Heart left ventricle (tissue), 16 donors: ENCODE measurements around the gene MGMT. TPM values are rescaled to one million over a fixed set of nuclear protein-coding genes. Genes with fewer than 3 reads are reported as not detected.

Experiments used
- ATAC-seq, 4 donors: fragments of 200-7000 bp; cut with Tn5 transposase; one replicate each; pipeline ENCODE4 v1.9.1; 2020 to 2022; ENCODE audit warnings: moderate library complexity in 4 of 4, mild to moderate bottlenecking in 3 of 4, moderate number of reproducible peaks in 1 of 4
- DNase-seq, 5 donors: peaks; one replicate each; pipeline ENCODE4 v3.0.0-alpha.2; 2020
- H3K27ac ChIP-seq, 12 donors: fragments of 200-600 bp; sonication (generic) in 4 of 12; one replicate each; pipeline versions ENCODE4 v1.5.0 to v1.8.0; 2016 to 2022; ENCODE audit warnings: mild to moderate bottlenecking in 2 of 12
- H3K27me3 ChIP-seq, 9 donors: fragments of 200-600 bp; sonication (generic) in 2 of 9; one replicate each; pipeline versions ENCODE4 v1.5.1 to v1.8.0; 2016 to 2022; ENCODE audit warnings: mild to moderate bottlenecking in 3 of 9
- H3K36me3 ChIP-seq, 9 donors: fragments of 200-600 bp; sonication (generic) in 2 of 9; one replicate each; pipeline versions ENCODE4 v1.5.0 to v1.8.0; 2018 to 2022; ENCODE audit warnings: mild to moderate bottlenecking in 2 of 9
- H3K4me1 ChIP-seq, 12 donors: fragments of 200-600 bp; sonication (generic) in 4 of 12; one replicate each; pipeline versions ENCODE4 v1.5.0 to v1.8.0; 2016 to 2022; ENCODE audit warnings: mild to moderate bottlenecking in 3 of 12
- H3K4me3 ChIP-seq, 12 donors: fragments of 200-600 bp; sonication (generic) in 4 of 12; one replicate each; pipeline versions ENCODE4 v1.5.0 to v1.8.0; 2017 to 2022; ENCODE audit warnings: mild to moderate bottlenecking in 9 of 12, moderate library complexity in 4 of 12
- H3K9me3 ChIP-seq, 12 donors: fragments of 200-600 bp; sonication (generic) in 4 of 12; one replicate each; pipeline versions ENCODE4 v1.5.0 to v1.8.0; 2016 to 2022; ENCODE audit warnings: mild to moderate bottlenecking in 1 of 12
- CTCF ChIP-seq, 12 donors: fragments of 200-600 bp; sonication (generic) in 4 of 12; IDR thresholded peaks; one replicate each; pipeline versions ENCODE4 v1.5.0 to v1.8.0; 2018 to 2022; ENCODE audit warnings: antibody characterized with exemption in 12 of 12, mild to moderate bottlenecking in 5 of 12
- POLR2A ChIP-seq, 2 donors: fragments of 450-650 bp; IDR thresholded peaks; one replicate each; pipeline ENCODE4 v1.6.1; 2017; ENCODE audit warnings: antibody characterized with exemption in 2 of 2, mild to moderate bottlenecking in 2 of 2, moderate library complexity in 2 of 2
- WGBS, 4 donors: extraction: QIAGEN DNeasy Blood & Tissue Kit in 2 of 4; methylation state at CpG; one replicate each; pipeline versions ENCODE4 v1.1.5 to v1.1.7; 2013 to 2018; 5-methylcytosine and 5-hydroxymethylcytosine counted together
- intact Hi-C, 10 donors: fragments of 100-400 bp; cut with DNase I; formaldehyde crosslinking; loops; one replicate each; pipeline versions ENCODE4 v1.11.1 to v1.14.2; 2022
- polyA plus RNA-seq, 2 donors: library from polyadenylated mRNA; stranded (reverse); fragments of 200-250 nt; gene quantifications; one replicate each; pipeline ENCODE4 v1.2.3, GENCODE V29; 2013
- total RNA-seq, 9 donors: library from RNA; depleted of rRNA in 2 of 9; stranded (reverse); fragments of >200 nt in 2 of 9; fragmentation: NEBNext Ultra II Directional in 3 of 9; extraction: Animal tissue kit (Norgen Biotek cat#: 25700) in 3 of 9; gene quantifications; one replicate each; pipeline versions ENCODE4 v1.1.0 to v1.2.4, GENCODE V29; 2016 to 2023
- donor health status: ischemic (EF 13 %, LVEDD 7.1; RV severe dilation, severe dysfunction).
- donor health status: healthy with polysubstance abuse.
- donor health status: DM: no; HTN: yes; CAD: no.
- donor health status: DM: no; HTN: no; CAD: no.
- donor health status: ischemic (EF 25% LVEDD 6.9; RV normal size, moderate dysfunction).
- donor health status: ischemic (EF 25% LVEDD 5.7; RV mildly dilated, moderate dysfunction).
- donor health status: healthy.
- donor health status: DM: yes; HTN: yes; CAD: no.
- donor health status: ischemic (EF 35%, LVEDD 5.7; RV mildly dilated, moderate dysfunction).
- donor health status: nonischemic (EF 11% LVEDD 7.7; RV severe dilation, severe dysfunction).
- donor health status: DM: yes; HTN: yes; CAD: no.
- donor health status: PGD.
- donor health status: ischemic (EF 29% LVEDD 5.4; RV normal size, mild dysfunction).
- donor health status: nonischemic (EF 23%, LVEDD 6.1; RV moderate dilation, normal function).

MGMT gene
- total and polyA plus RNA-seq, 11 donors = 6.2 to 25.3 (median 11.6) TPM

- intact Hi-C loops = no loop called here
Measured at GRCh38 chr10:129593953-129594352, 126.9 kb downstream of the MGMT start.

GRCh38 chr10:129594811-129595210, 127.8 kb downstream of the MGMT start:
- WGBS, 4 donors = 97 to 98% (median 98%) methylated on average over 15 of the region's 15 CpGs
- intact Hi-C loops = no loop called here
- Histone ChIP-seq H3K27ac (no peak overlapping the region), H3K9me3 (peaks cover 0 to 3% (median 0%) of the 10 kb centered on the region in 12 donors), H3K4me1 (no peaks in the 10 kb centered on the region), H3K4me3 (no peak overlapping the region), H3K36me3 (peaks cover 0 to 8% (median 0%) of the 10 kb centered on the region in 9 donors), H3K27me3 (no peaks in the 10 kb centered on the region)
- no peak for ATAC-seq
- no peak for TF ChIP-seq POLR2A (IDR thresholded peaks at IDR 0.05)
- TF ChIP-seq CTCF (IDR thresholded peaks at IDR 0.05) = no peak
- DNase-seq = no peak

More at GRCh38 chr10:129593953-129594352, 126.9 kb downstream of the MGMT start:
- H3K27me3 ChIP-seq = no peaks in the 10 kb centered on the region
- no peak overlapping the region for H3K4me3 ChIP-seq
- H3K36me3 ChIP-seq = peaks cover 0 to 8% (median 0%) of the 10 kb centered on the region in 9 donors
- ATAC-seq = no peak
- DNase-seq = no peak
- H3K4me1 ChIP-seq = no peaks in the 10 kb centered on the region
- WGBS, 4 donors = 89 to 97% (median 92%) methylated on average over 3 of the region's 3 CpGs
- H3K9me3 ChIP-seq = peaks cover 0 to 3% (median 0%) of the 10 kb centered on the region in 12 donors
- H3K27ac ChIP-seq = no peak overlapping the region
- TF ChIP-seq POLR2A (IDR thresholded peaks at IDR 0.05) = no peak

- TF ChIP-seq CTCF (IDR thresholded peaks at IDR 0.05) (no peak), POLR2A (IDR thresholded peaks at IDR 0.05) (no peak)
- DNase-seq (no peak), ATAC-seq (no peak)
- Histone ChIP-seq H3K9me3 (peaks cover 0 to 3% (median 0%) of the 10 kb centered on the region in 12 donors), H3K4me3 (no peak overlapping the region), H3K36me3 (peaks cover 0 to 8% (median 0%) of the 10 kb centered on the region in 9 donors), H3K4me1 (no peaks in the 10 kb centered on the region), H3K27ac (no peak overlapping the region), H3K27me3 (no peaks in the 10 kb centered on the region)
- intact Hi-C loops = no loop called here
- WGBS, 4 donors = 96 to 100% (median 97%) methylated on average over 4 of the region's 4 CpGs
Measured at GRCh38 chr10:129598413-129598812, 131.4 kb downstream of the MGMT start.

- no peaks in the 10 kb centered on the region for H3K4me1 ChIP-seq
- H3K9me3 ChIP-seq = peaks cover 0 to 3% (median 0%) of the 10 kb centered on the region in 12 donors
- intact Hi-C loops = no loop called here
- no peak overlapping the region for H3K27ac ChIP-seq
- H3K27me3 ChIP-seq = no peaks in the 10 kb centered on the region
- TF ChIP-seq POLR2A (IDR thresholded peaks at IDR 0.05) = no peak
- no peak overlapping the region for H3K4me3 ChIP-seq
- ATAC-seq (no peak), DNase-seq (no peak)
- WGBS, 4 donors = 93 to 98% (median 97%) methylated on average over 5 of the region's 5 CpGs
- peaks cover 0 to 8% (median 0%) of the 10 kb centered on the region in 9 donors for H3K36me3 ChIP-seq
Measured at GRCh38 chr10:129599160-129599559, 132.1 kb downstream of the MGMT start.

DNA sequence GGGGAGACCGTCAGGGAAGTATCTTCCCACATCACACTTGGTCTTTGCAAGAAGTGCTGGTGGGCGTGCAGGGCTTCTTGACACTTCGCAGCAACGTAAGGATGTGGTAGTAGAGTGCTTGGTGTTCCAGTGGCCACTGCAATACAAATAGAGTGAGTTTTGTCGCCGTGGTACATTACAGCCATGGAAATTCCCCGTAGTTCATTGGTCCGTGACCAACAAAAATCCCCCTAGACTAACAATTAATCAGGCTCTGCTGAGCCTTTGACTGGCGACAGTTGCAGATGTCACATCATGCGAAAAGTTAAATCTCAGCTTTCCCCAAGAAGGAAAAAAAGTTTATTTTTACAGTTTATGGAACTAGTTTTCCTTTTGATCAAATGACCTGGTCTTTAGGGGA, 134.7 kb downstream of the MGMT start:
- 70 to 90% (median 84%) methylated on average over 10 of the region's 10 CpGs for WGBS, 4 donors
- intact Hi-C loops = no loop called here
- Histone ChIP-seq H3K27ac (no peak overlapping the region), H3K36me3 (no peaks in the 10 kb centered on the region), H3K27me3 (no peaks in the 10 kb centered on the region), H3K4me1 (no peaks in the 10 kb centered on the region), H3K9me3 (no peaks in the 10 kb centered on the region), H3K4me3 (no peak overlapping the region)
- ATAC-seq (no peak), DNase-seq (no peak)
- no peak for TF ChIP-seq POLR2A (IDR thresholded peaks at IDR 0.05)
- TF ChIP-seq CTCF (IDR thresholded peaks at IDR 0.05) = no peak
